Measurements from ENCODE around the gene EIF4H. TPM values are rescaled to one million over a fixed set of nuclear protein-coding genes. Genes with fewer than 3 reads are reported as not detected.

The EIF4H gene
- total RNA-seq, 1 experiment from 2014 or later = 384 TPM

DNA sequence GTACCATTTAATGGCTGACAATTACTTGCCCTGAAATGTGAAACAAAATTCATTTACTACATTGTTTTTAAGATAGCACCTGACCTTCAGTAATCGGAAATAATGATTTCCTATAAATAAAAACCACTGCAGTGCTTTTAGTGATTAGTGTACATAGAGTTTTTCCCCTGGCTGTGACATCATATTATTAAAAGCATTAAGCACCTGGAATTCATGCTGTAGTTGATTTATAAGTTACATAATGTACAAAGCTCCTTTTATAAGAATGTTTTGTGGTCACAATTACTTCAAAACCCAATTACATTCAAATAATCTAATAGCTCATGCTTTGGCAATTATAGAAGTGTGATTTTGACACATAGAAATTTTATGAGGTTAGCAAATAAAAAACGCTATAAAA lies 44.3 kb upstream of the EIF4H start:
- Histone ChIP-seq H3K79me2 (ENCODE audit: insufficient read depth, low read length) (no peaks in the 10 kb centered on the region), H3K9me3 (ENCODE audit: control insufficient read depth in 1 of 2, insufficient read depth in 1 of 2, low read depth in 1 of 2, low read length in 2 of 2) (no peaks in the 10 kb centered on the region), H3K4me1 (ENCODE audit: control insufficient read depth in 1 of 2, insufficient read depth in 2 of 2, low read length in 2 of 2) (peaks cover 24 to 33% of the 10 kb centered on the region in 2 experiments), H3K4me2 (ENCODE audit: low read length) (no peak overlapping the region), H3K27me3 (ENCODE audit: insufficient read depth, low read length) (no peaks in the 10 kb centered on the region), H4K20me1 (ENCODE audit: insufficient read depth) (no peaks in the 10 kb centered on the region), H2AFZ (ENCODE audit: low read depth, low read length, poor library complexity, severe bottlenecking) (no peak overlapping the region), H3K36me3 (ENCODE audit: control insufficient read depth in 1 of 2, insufficient read depth in 2 of 2, low read length in 2 of 2) (no peaks in the 10 kb centered on the region), H3K4me3 (replicated peaks in 1 of 2; ENCODE audit: low read depth in 1 of 2, low read length in 2 of 2) (no peak overlapping the region), H3K9me2 (ENCODE audit: insufficient read depth) (no peaks in the 10 kb centered on the region), H3K27ac (ENCODE audit: low read depth, low read length) (no peak overlapping the region), H3K9ac (ENCODE audit: low read length) (no peak overlapping the region)
- ChIA-PET CTCF (no interaction called here), POLR2A (no interaction called here), RAD21 (ENCODE audit: low non-redundant PET in 1 of 2, low total read pairs in 2 of 2, uncharacterized antibody in 2 of 2, unreplicated experiment in 2 of 2) (interaction anchor here in 1 of 2 experiments (0.5 kb wide), 1 partner anchor 91 kb away, joined by 4 read pairs; no protein-coding TSS in a partner anchor)
- BruUV-seq (replicated peaks) = no TSS peak
- DNase-seq (ENCODE audit: low read depth, low spot score) (no peak), ATAC-seq (no peak)
- intact Hi-C loops (cut with micrococcal nuclease) = no loop called here
- TF ChIP-seq YY1 (IDR thresholded peaks at IDR 0.05; ENCODE audit: extremely low read depth, insufficient replicate concordance, low read depth, low read length) (no peak), TCF7L2 (IDR thresholded peaks at IDR 0.05; ENCODE audit: borderline replicate concordance, extremely low read depth, insufficient read depth, insufficient read length) (no peak), CBX3 (IDR thresholded peaks at IDR 0.05; ENCODE audit: low read depth) (no peak), ZFX (IDR thresholded peaks at IDR 0.05) (no peak), SP1 (IDR thresholded peaks at IDR 0.05; ENCODE audit: low read depth) (no peak), SIN3A (IDR thresholded peaks at IDR 0.05; ENCODE audit: low read depth) (no peak), EZH2 (IDR thresholded peaks at IDR 0.05) (no peak), ELF1 (IDR thresholded peaks at IDR 0.05; ENCODE audit: borderline replicate concordance, low read depth) (no peak), CTCF (IDR thresholded peaks at IDR 0.05 in 2 of 3, conservative IDR thresholded peaks at IDR 0.05 in 1 of 3; ENCODE audit: borderline replicate concordance in 1 of 3, insufficient read depth in 1 of 3, low read depth in 2 of 3, low read length in 2 of 3) (no peak), POLR2AphosphoS5 (IDR thresholded peaks at IDR 0.05; ENCODE audit: low read depth, low read length) (no peak), POLR2A (IDR thresholded peaks at IDR 0.05; ENCODE audit: borderline replicate concordance, extremely low read depth, insufficient read depth, insufficient read length) (no peak), RAD21 (IDR thresholded peaks at IDR 0.05; ENCODE audit: low read depth) (no peak), EZH2phosphoT487 (IDR thresholded peaks at IDR 0.05; ENCODE audit: borderline replicate concordance) (no peak), ZBTB33 (IDR thresholded peaks at IDR 0.05; ENCODE audit: extremely low read depth, insufficient replicate concordance, low read length) (no peak), FOSL1 (IDR thresholded peaks at IDR 0.05; ENCODE audit: low read depth) (no peak), JUND (IDR thresholded peaks at IDR 0.05) (no peak), EGR1 (IDR thresholded peaks at IDR 0.05; ENCODE audit: low read depth) (no peak)
- TF ChIP-seq, protein P1, sequence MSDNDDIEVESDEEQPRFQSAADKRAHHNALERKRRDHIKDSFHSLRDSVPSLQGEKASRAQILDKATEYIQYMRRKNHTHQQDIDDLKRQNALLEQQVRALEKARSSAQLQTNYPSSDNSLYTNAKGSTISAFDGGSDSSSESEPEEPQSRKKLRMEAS (IDR thresholded peaks at IDR 0.05) = no peak
- TF ChIP-seq, protein P2, sequence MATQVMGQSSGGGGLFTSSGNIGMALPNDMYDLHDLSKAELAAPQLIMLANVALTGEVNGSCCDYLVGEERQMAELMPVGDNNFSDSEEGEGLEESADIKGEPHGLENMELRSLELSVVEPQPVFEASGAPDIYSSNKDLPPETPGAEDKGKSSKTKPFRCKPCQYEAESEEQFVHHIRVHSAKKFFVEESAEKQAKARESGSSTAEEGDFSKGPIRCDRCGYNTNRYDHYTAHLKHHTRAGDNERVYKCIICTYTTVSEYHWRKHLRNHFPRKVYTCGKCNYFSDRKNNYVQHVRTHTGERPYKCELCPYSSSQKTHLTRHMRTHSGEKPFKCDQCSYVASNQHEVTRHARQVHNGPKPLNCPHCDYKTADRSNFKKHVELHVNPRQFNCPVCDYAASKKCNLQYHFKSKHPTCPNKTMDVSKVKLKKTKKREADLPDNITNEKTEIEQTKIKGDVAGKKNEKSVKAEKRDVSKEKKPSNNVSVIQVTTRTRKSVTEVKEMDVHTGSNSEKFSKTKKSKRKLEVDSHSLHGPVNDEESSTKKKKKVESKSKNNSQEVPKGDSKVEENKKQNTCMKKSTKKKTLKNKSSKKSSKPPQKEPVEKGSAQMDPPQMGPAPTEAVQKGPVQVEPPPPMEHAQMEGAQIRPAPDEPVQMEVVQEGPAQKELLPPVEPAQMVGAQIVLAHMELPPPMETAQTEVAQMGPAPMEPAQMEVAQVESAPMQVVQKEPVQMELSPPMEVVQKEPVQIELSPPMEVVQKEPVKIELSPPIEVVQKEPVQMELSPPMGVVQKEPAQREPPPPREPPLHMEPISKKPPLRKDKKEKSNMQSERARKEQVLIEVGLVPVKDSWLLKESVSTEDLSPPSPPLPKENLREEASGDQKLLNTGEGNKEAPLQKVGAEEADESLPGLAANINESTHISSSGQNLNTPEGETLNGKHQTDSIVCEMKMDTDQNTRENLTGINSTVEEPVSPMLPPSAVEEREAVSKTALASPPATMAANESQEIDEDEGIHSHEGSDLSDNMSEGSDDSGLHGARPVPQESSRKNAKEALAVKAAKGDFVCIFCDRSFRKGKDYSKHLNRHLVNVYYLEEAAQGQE (IDR thresholded peaks at IDR 0.05; ENCODE audit: low read depth) = no peak
- TF ChIP-seq, protein P3, sequence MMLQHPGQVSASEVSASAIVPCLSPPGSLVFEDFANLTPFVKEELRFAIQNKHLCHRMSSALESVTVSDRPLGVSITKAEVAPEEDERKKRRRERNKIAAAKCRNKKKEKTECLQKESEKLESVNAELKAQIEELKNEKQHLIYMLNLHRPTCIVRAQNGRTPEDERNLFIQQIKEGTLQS (IDR thresholded peaks at IDR 0.05) = no peak

Measured in HCT116 (cell line).